ENCODE data around the gene CFAP20DC. TPM values are rescaled to one million over a fixed set of nuclear protein-coding genes. Genes with fewer than 3 reads are reported as not detected.

The CFAP20DC gene
- total RNA-seq, 3 donors from 2014 or later (not counting 1 experiment from before 2014, with no cell fraction given): 0.09 to 0.20 (median 0.18) TPM

DNA sequence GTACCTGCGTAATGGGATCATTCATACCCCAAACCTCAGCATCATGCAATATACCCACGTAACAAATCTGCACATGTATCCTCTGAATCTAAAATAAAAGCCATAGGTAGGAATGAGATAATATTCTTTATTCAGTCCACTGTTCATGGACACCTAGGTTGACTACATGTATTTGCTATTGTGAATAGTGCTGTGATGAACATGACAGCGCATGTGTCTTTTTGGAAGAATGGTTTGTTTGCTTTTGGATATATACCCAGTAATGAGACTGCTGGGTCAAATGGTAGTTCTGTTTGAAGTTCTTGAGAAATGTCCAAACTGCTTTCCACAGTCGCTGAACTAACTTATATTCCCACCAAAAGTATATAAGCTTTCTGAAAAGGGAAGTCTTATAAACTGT lies 265.4 kb downstream of the CFAP20DC start:
- Mint-ChIP-seq H3K27me3 (ENCODE audit: low read depth in 2 of 2) (no peaks in the 10 kb centered on the region), H3K36me3 (peaks cover 12% of the 10 kb centered on the region), H3K27ac (no peak overlapping the region), H3K9me3 (peaks cover 8 to 11% of the 10 kb centered on the region in 2 donors), H3K4me1 (no peaks in the 10 kb centered on the region), H3K4me3 (no peak overlapping the region)
- no peak overlapping the region for H3K4me3 ChIP-seq (ENCODE audit: low read length)
- no peak overlapping the region for H3K27ac ChIP-seq (ENCODE audit: low read length)
- WGBS (ENCODE audit: insufficient coverage): 100% methylated on average over 1 of the region's 4 CpGs
- DNase-seq: no peak
- H3K4me1 ChIP-seq (ENCODE audit: control insufficient read depth, insufficient read depth, low read length): no peaks in the 10 kb centered on the region
- no peak for ATAC-seq
- TF ChIP-seq, protein P1, sequence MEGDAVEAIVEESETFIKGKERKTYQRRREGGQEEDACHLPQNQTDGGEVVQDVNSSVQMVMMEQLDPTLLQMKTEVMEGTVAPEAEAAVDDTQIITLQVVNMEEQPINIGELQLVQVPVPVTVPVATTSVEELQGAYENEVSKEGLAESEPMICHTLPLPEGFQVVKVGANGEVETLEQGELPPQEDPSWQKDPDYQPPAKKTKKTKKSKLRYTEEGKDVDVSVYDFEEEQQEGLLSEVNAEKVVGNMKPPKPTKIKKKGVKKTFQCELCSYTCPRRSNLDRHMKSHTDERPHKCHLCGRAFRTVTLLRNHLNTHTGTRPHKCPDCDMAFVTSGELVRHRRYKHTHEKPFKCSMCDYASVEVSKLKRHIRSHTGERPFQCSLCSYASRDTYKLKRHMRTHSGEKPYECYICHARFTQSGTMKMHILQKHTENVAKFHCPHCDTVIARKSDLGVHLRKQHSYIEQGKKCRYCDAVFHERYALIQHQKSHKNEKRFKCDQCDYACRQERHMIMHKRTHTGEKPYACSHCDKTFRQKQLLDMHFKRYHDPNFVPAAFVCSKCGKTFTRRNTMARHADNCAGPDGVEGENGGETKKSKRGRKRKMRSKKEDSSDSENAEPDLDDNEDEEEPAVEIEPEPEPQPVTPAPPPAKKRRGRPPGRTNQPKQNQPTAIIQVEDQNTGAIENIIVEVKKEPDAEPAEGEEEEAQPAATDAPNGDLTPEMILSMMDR (IDR thresholded peaks at IDR 0.05): no peak
- H3K27me3 ChIP-seq (ENCODE audit: control insufficient read depth, insufficient read depth, low read length): no peaks in the 10 kb centered on the region
- H3K36me3 ChIP-seq (ENCODE audit: control insufficient read depth, insufficient read depth, low read length): no peaks in the 10 kb centered on the region
- H3K9me3 ChIP-seq (ENCODE audit: control insufficient read depth, insufficient read depth, low read length): no peaks in the 10 kb centered on the region
- intact Hi-C loops (cut with micrococcal nuclease): no loop called here

DNA sequence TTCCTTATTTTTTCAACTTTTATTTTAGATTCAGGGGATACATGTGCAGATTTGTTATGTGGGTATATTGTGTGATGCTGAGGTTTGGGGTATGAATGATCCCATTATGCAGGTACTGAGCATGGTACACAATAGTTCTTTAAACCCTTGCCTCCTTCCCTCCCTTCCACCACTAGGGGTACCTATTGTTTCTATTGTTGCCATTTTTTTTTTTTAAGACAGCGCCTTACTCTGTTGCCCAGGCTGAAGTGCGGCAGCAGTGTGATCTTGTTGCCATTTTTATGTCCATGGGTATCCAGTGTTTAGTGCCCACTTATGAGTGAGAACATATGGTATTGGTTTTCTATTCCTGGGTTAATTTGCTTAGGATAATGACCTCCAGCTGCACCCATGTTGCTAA lies 266.0 kb downstream of the CFAP20DC start:
- Histone ChIP-seq H3K9me3 (ENCODE audit: control insufficient read depth, insufficient read depth, low read length) (no peaks in the 10 kb centered on the region), H3K36me3 (ENCODE audit: control insufficient read depth, insufficient read depth, low read length) (no peaks in the 10 kb centered on the region)
- 100% methylated on average over 2 of the region's 2 CpGs for WGBS (ENCODE audit: insufficient coverage)

DNA sequence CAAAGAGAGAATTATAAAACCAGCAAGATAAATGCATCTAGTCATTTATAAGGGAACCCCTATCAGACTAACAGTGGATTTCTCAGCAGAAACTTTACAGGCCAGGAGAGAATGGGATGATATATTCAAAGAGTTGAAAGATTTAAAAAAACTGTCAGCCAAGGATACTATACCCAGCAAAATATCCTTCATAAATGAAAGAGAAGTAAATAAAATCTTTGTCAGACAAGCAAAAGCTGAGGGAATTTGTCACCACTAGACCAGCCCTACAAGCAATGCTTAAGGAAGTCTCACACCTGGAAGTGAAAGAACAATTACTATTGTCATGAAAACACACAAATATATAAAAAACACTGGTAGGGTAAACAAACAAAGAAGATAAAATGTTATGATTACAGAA lies 269.9 kb downstream of the CFAP20DC start:
- H3K9me3 ChIP-seq (ENCODE audit: control insufficient read depth, insufficient read depth, low read length): peaks cover 13% of the 10 kb centered on the region
- DNase-seq (no peak), ATAC-seq (no peak)
- Mint-ChIP-seq H3K4me3 (no peak overlapping the region), H3K4me1 (no peaks in the 10 kb centered on the region), H3K9me3 (peaks cover 16% of the 10 kb centered on the region in 2 donors), H3K36me3 (peaks cover 22% of the 10 kb centered on the region), H3K27ac (no peak overlapping the region), H3K27me3 (ENCODE audit: low read depth in 2 of 2) (no peaks in the 10 kb centered on the region)
- H3K4me3 ChIP-seq (ENCODE audit: low read length): no peak overlapping the region
- no peaks in the 10 kb centered on the region for H3K27me3 ChIP-seq (ENCODE audit: control insufficient read depth, insufficient read depth, low read length)
- H3K27ac ChIP-seq (ENCODE audit: low read length): no peak overlapping the region
- TF ChIP-seq, protein P1 (IDR thresholded peaks at IDR 0.05): no peak
- no peaks in the 10 kb centered on the region for H3K4me1 ChIP-seq (ENCODE audit: control insufficient read depth, insufficient read depth, low read length)
- H3K36me3 ChIP-seq (ENCODE audit: control insufficient read depth, insufficient read depth, low read length): no peaks in the 10 kb centered on the region
- intact Hi-C loops (cut with micrococcal nuclease): no loop called here

More for the DNA sequence above, 266.0 kb downstream of the CFAP20DC start:
- no peak overlapping the region for H3K4me3 Mint-ChIP-seq
- Histone ChIP-seq H3K4me1 (ENCODE audit: control insufficient read depth, insufficient read depth, low read length) (no peaks in the 10 kb centered on the region), H3K27me3 (ENCODE audit: control insufficient read depth, insufficient read depth, low read length) (no peaks in the 10 kb centered on the region), H3K4me3 (ENCODE audit: low read length) (no peak overlapping the region), H3K27ac (ENCODE audit: low read length) (no peak overlapping the region)
- no peak overlapping the region for H3K27ac Mint-ChIP-seq
- H3K9me3 Mint-ChIP-seq: peaks cover 11 to 16% of the 10 kb centered on the region in 2 donors
- no peaks in the 10 kb centered on the region for H3K27me3 Mint-ChIP-seq (ENCODE audit: low read depth in 2 of 2)
- ATAC-seq: no peak
- H3K4me1 Mint-ChIP-seq: no peaks in the 10 kb centered on the region
- DNase-seq: no peak
- TF ChIP-seq, protein P1 (IDR thresholded peaks at IDR 0.05): no peak
- intact Hi-C loops (cut with micrococcal nuclease): no loop called here
- peaks cover 17% of the 10 kb centered on the region for H3K36me3 Mint-ChIP-seq

DNA sequence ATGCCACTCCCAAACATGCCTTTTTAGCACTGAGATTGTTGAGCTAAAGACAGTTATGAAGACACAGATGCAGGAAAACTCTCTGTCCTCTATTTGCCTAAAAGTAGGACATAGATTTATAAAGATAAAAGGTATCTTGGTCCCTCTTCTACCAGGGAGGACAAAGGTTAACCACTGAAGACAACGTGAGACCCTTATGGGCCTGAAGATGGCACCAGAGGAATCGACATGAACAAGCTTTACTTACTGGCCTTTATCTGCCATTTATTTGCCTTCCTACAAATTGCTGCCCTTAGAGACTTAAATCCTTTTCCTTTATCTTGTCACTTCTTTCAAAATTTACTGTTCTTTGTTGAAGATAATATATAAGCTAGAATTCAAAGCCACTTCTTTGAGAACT lies 273.6 kb downstream of the CFAP20DC start:
- H3K4me1 Mint-ChIP-seq: no peaks in the 10 kb centered on the region
- WGBS (ENCODE audit: insufficient coverage): 87% methylated on average over 2 of the region's 2 CpGs
- no peak overlapping the region for H3K4me3 ChIP-seq (ENCODE audit: low read length)
- intact Hi-C loops (cut with micrococcal nuclease): no loop called here
- ATAC-seq: no peak
- H3K4me3 Mint-ChIP-seq: no peak overlapping the region
- no peaks in the 10 kb centered on the region for H3K27me3 ChIP-seq (ENCODE audit: control insufficient read depth, insufficient read depth, low read length)
- H3K36me3 Mint-ChIP-seq: peaks cover 22% of the 10 kb centered on the region
- H3K36me3 ChIP-seq (ENCODE audit: control insufficient read depth, insufficient read depth, low read length): no peaks in the 10 kb centered on the region
- TF ChIP-seq, protein P1 (IDR thresholded peaks at IDR 0.05): no peak
- no peaks in the 10 kb centered on the region for H3K4me1 ChIP-seq (ENCODE audit: control insufficient read depth, insufficient read depth, low read length)
- H3K9me3 Mint-ChIP-seq: peaks cover 12 to 16% of the 10 kb centered on the region in 2 donors
- H3K27ac Mint-ChIP-seq: no peak overlapping the region
- H3K9me3 ChIP-seq (ENCODE audit: control insufficient read depth, insufficient read depth, low read length): peaks cover 13% of the 10 kb centered on the region
- DNase-seq: no peak
- no peak overlapping the region for H3K27ac ChIP-seq (ENCODE audit: low read length)
- H3K27me3 Mint-ChIP-seq (ENCODE audit: low read depth in 2 of 2): no peaks in the 10 kb centered on the region
